Suprapubic skin (tissue), 3 donors: ENCODE results near the gene POLR3G.

Experiments used
- CTCF ChIP-seq, 2 donors: fragments of 200-600 bp in 1 of 2; fragments of 450-650 bp in 1 of 2; sonication (generic) in 1 of 2; IDR thresholded peaks; one replicate each; pipeline ENCODE4 v1.5.1; 2016 to 2019; ENCODE audit warnings: antibody characterized with exemption in 2 of 2, mild to moderate bottlenecking in 1 of 2, moderate library complexity in 1 of 2
- EP300 ChIP-seq: sonication (generic); formaldehyde crosslinking; IDR thresholded peaks from one replicate; pipeline ENCODE4 v1.6.1; 2017; ENCODE audit warnings: antibody characterized with exemption

GRCh38 chr5:90558344-90559192 lies 83.9 kb downstream of the POLR3G start, which contains the start of gene ADGRV1:
- TF ChIP-seq CTCF (IDR thresholded peaks at IDR 0.05) = no peak
- TF ChIP-seq EP300 = no peak
